ENCODE results near the gene SIN3B. TPM values are rescaled to one million over a fixed set of nuclear protein-coding genes. Genes with fewer than 3 reads are reported as not detected.

Gene SIN3B
- total RNA-seq, 6 donors from 2014 or later, result 38.2 to 385 (median 63.5) TPM

DNA sequence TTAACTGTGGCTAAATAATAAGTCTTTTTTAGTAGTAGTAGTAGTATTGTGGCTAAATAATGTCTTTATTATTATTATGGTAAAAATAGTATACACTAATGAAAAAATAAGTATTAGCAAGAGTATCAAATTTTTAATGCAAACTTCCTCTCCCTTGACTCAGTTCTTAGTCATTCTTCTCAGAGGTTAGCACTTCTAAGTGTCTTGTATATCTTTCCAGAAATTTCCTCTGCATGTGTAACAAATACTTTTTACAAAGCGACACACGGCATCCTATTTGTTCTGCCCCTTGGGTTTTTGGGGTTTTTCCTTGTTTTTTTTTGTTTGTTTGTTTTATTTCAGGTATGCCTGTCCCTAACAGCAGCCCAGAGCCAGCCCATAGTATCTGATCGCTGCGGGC is 20.9 kb downstream of the SIN3B start:
- DNase-seq, result no peak
- no peaks in the 10 kb centered on the region for H3K9me3 ChIP-seq
- no peak overlapping the region for H3K4me3 ChIP-seq
- TF ChIP-seq POLR2A (IDR thresholded peaks at IDR 0.05), result no peak
- TF ChIP-seq, protein P1, sequence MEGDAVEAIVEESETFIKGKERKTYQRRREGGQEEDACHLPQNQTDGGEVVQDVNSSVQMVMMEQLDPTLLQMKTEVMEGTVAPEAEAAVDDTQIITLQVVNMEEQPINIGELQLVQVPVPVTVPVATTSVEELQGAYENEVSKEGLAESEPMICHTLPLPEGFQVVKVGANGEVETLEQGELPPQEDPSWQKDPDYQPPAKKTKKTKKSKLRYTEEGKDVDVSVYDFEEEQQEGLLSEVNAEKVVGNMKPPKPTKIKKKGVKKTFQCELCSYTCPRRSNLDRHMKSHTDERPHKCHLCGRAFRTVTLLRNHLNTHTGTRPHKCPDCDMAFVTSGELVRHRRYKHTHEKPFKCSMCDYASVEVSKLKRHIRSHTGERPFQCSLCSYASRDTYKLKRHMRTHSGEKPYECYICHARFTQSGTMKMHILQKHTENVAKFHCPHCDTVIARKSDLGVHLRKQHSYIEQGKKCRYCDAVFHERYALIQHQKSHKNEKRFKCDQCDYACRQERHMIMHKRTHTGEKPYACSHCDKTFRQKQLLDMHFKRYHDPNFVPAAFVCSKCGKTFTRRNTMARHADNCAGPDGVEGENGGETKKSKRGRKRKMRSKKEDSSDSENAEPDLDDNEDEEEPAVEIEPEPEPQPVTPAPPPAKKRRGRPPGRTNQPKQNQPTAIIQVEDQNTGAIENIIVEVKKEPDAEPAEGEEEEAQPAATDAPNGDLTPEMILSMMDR (IDR thresholded peaks at IDR 0.05), result no peak
- H3K36me3 ChIP-seq, result peaks cover 34 to 100% (median 79%) of the 10 kb centered on the region in 4 donors
- no peak for ATAC-seq (ENCODE audit: low FRiP score in 2 of 2)
- H3K27ac ChIP-seq, result peak overlapping the region in 1 of 4 donors; percentile 72
- 96 to 98% methylated on average over 4 of the region's 4 CpGs for WGBS, 2 donors
- peaks cover 0 to 9% (median 6%) of the 10 kb centered on the region in 4 donors for H3K4me1 ChIP-seq
- H3K27me3 ChIP-seq, result no peaks in the 10 kb centered on the region

- peaks cover 33 to 99% (median 77%) of the 10 kb centered on the region in 4 donors for H3K36me3 ChIP-seq
- ATAC-seq (ENCODE audit: low FRiP score in 2 of 2), result no peak
These were observed 22.0 kb downstream of the SIN3B start for GRCh38 chr19:16851031-16851712.

DNA sequence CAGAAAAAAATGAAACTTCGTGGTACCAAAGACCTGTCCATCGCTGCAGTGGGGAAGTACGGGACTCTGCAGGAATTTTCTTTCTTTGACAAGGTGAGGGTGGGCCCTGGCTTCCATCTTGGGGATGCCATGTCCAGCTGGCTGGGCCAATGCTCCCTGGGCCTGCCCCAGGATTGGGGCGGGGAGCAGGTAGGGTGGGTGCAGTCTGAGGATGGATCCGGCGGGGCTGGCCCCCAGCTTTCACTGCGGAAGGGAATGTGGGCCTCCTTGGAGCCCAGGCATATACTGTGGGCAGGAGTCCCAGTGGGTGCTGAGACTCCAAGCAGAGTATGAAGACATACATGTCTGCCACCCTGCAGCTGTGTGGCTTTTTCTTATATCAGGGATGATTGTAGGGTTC is 23.9 kb downstream of the SIN3B start:
- H3K4me1 ChIP-seq, result peaks cover 0 to 9% (median 2%) of the 10 kb centered on the region in 4 donors
- peak in 1 of 2 donors; percentile 47 for DNase-seq
- H3K4me3 ChIP-seq, result no peak overlapping the region
- H3K27ac ChIP-seq, result no peak overlapping the region
- WGBS, 2 donors, result 85 to 99% methylated on average over 2 to 7 of the region's 7 CpGs
- no peaks in the 10 kb centered on the region for H3K9me3 ChIP-seq
- no peak for ATAC-seq (ENCODE audit: low FRiP score in 2 of 2)
- TF ChIP-seq EP300 (IDR thresholded peaks at IDR 0.05), result no peak
- no peak for TF ChIP-seq POLR2AphosphoS5 (IDR thresholded peaks at IDR 0.05)
- TF ChIP-seq POLR2A (IDR thresholded peaks at IDR 0.05), result no peak
- TF ChIP-seq, protein P1 (IDR thresholded peaks at IDR 0.05), result no peak
- H3K27me3 ChIP-seq, result no peaks in the 10 kb centered on the region
- peaks cover 22 to 96% (median 64%) of the 10 kb centered on the region in 4 donors for H3K36me3 ChIP-seq

More at GRCh38 chr19:16851031-16851712, 22.0 kb downstream of the SIN3B start:
- no peak for TF ChIP-seq EP300 (IDR thresholded peaks at IDR 0.05)
- TF ChIP-seq, protein P1 (IDR thresholded peaks at IDR 0.05), result no peak
- no peak for TF ChIP-seq POLR2AphosphoS5 (IDR thresholded peaks at IDR 0.05)
- no peak for TF ChIP-seq POLR2A (IDR thresholded peaks at IDR 0.05)
- H3K27me3 ChIP-seq, result no peaks in the 10 kb centered on the region
- H3K4me3 ChIP-seq, result no peak overlapping the region
- H3K4me1 ChIP-seq, result peaks cover 0 to 9% (median 6%) of the 10 kb centered on the region in 4 donors
- 94 to 96% methylated on average over 24 to 28 of the region's 33 CpGs for WGBS, 2 donors
- H3K9me3 ChIP-seq, result no peaks in the 10 kb centered on the region
- peak in 1 of 2 donors; percentile 78 for DNase-seq
- H3K27ac ChIP-seq, result no peak overlapping the region

DNA sequence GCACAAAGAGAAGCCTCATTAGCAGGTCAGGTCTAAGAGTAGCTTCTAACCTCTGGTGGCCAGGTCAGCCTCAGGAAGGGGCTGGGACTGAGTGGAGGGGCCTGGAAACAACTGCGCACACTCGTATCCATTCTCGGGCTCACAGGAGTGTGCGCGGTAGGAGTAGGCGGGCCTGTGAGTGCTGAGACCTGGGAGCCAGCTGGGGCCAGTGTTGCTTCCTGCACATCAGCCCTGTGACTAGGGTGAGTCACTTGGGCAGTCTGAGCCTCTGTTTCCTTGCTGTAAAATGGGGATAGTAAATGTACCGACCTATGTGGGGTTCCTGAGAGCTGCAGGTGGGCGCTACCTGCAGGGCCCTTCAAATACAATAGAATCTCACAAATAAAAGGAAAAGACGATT is 26.9 kb downstream of the SIN3B start:
- WGBS, 2 donors, result 88 to 93% methylated on average over 9 of the region's 9 CpGs
- H3K4me3 ChIP-seq, result no peak overlapping the region
- TF ChIP-seq, protein P1 (IDR thresholded peaks at IDR 0.05), result no peak
- no peak for TF ChIP-seq POLR2A (IDR thresholded peaks at IDR 0.05)
- no peak for TF ChIP-seq EP300 (IDR thresholded peaks at IDR 0.05)
- TF ChIP-seq POLR2AphosphoS5 (IDR thresholded peaks at IDR 0.05), result no peak
- DNase-seq (no peak), ATAC-seq (ENCODE audit: low FRiP score in 2 of 2) (no peak)
- peaks cover 17 to 88% (median 56%) of the 10 kb centered on the region in 4 donors for H3K36me3 ChIP-seq
- peaks cover 0 to under 1% (median 0%) of the 10 kb centered on the region in 4 donors for H3K4me1 ChIP-seq
- H3K27me3 ChIP-seq, result no peaks in the 10 kb centered on the region
- H3K27ac ChIP-seq, result no peak overlapping the region
- no peaks in the 10 kb centered on the region for H3K9me3 ChIP-seq

DNA sequence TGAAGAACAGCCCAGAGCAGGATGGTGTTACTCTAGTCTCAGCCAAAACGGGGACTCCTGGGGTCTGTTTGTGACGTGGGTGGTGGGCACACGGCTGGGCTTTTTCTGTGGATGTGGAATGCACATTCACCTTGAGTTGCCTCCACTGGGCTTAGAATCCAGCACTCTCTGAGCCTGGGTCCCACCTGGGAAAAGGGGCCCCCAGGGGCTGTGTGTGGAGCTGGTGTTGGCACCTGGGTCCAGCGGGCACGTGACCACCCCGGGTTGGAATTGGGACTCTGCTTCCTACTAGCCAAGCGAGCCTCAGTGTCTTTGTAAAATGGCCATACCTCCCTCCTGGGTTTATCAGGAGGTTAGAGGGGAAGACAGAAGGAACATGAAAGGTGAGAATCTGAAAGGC is 30.4 kb downstream of the SIN3B start:
- 94 to 98% methylated on average over 7 of the region's 7 CpGs for WGBS, 2 donors
- Histone ChIP-seq H3K4me1 (peaks cover 0 to 9% (median 0%) of the 10 kb centered on the region in 4 donors), H3K9me3 (no peaks in the 10 kb centered on the region), H3K27me3 (no peaks in the 10 kb centered on the region), H3K4me3 (no peak overlapping the region), H3K27ac (peak overlapping the region in 1 of 4 donors; percentile 40), H3K36me3 (peaks cover 10 to 84% (median 43%) of the 10 kb centered on the region in 4 donors)
- ATAC-seq (ENCODE audit: low FRiP score in 2 of 2) (no peak), DNase-seq (no peak)
- TF ChIP-seq POLR2AphosphoS5 (IDR thresholded peaks at IDR 0.05), result no peak
- TF ChIP-seq, protein P1 (IDR thresholded peaks at IDR 0.05), result no peak
- TF ChIP-seq EP300 (IDR thresholded peaks at IDR 0.05), result no peak
- TF ChIP-seq POLR2A (IDR thresholded peaks at IDR 0.05), result no peak
